ENCODE results near the gene HJURP.

HJURP gene

GRCh38 chr2:233791883-233792329, 62.4 kb downstream of the HJURP start:
- DNase-seq: no peak

DNA sequence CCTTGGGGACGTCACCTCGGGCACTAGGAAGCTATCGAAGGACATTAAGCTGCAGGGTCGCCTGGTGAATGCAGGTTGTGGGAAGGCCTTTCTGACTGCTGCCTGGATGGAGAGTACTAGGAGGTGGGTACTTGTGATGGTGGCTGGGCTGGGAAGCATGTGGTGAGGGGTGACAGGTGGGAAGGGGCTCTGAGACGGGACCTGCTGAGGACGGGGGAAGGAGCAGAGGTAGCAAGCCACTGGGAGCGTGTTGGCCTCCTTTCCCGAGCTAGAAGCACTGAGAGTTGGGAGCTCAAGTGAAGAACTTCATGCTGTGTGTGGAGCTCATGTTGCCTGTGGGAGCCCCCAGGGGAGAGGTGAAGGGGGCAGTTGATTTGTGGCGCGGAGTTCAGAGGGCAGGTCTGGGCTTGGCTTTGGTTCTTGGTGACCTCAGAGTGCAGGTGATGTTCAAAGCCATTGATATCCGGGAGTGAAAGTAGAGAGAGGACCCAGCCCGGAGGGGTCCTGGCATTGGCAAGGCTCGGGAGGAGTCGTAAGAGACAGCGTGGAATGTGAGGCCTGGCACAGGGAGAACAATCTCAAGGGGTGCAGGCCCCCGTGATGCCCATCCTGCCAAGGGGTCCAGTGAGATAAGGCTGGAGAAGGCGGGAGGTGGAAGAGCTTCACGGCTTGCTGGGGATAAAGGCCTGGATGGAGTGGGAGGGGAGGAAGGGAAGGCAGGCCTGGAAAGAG, 63.0 kb downstream of the HJURP start:
- DNase-seq: no peak

DNA sequence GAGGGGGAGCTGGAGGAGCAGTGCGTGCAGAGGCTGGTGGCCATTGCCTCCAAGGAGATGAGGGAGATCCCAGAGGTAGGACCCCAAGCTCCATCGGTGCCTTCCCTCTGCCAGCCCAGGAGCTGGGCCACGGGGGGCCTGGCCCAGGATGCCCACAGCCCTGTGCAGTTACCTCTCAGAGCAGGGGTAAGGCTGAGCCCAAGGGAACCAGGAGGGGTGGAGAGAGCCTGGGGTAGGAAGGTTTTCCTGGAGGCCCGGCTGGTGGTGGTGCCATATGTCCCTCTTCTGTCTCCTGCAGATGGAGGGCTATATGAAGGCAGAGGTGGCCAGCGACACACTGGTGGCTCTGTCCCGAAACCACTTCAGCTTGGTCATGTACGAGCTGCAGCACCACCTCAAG, 64.8 kb downstream of the HJURP start:
- DNase-seq: no peak

Data from hematopoietic multipotent progenitor cell treated with erythropoietin and hydrocortisone succinate and interleukin-3 and kit ligand, for 8 days (in vitro differentiated cells).